Ramos (cell line): ENCODE results near the gene CCDC7.
"Not testable (repeated sequence)": the region's sequence is repeated elsewhere in the genome, so short reads cannot be mapped to it uniquely, and the experiment has no call there.

Experiments used
- in situ Hi-C: fragments of 300-500 bp; cut with MboI; formaldehyde crosslinking; loops from one replicate; pipeline ENCODE4 v1.14.3; 2022; ENCODE audit warnings: low sequenced_read_pairs; ENCODE audit not compliant: unreplicated experiment

The CCDC7 gene

GRCh38 chr10:32446536-32447406 lies 831 bp downstream of the CCDC7 start:
- in situ Hi-C loops, result no loop called here

GRCh38 chr10:32454148-32454547 lies 8.2 kb downstream of the CCDC7 start:
- in situ Hi-C loops, result no loop called here

DNA sequence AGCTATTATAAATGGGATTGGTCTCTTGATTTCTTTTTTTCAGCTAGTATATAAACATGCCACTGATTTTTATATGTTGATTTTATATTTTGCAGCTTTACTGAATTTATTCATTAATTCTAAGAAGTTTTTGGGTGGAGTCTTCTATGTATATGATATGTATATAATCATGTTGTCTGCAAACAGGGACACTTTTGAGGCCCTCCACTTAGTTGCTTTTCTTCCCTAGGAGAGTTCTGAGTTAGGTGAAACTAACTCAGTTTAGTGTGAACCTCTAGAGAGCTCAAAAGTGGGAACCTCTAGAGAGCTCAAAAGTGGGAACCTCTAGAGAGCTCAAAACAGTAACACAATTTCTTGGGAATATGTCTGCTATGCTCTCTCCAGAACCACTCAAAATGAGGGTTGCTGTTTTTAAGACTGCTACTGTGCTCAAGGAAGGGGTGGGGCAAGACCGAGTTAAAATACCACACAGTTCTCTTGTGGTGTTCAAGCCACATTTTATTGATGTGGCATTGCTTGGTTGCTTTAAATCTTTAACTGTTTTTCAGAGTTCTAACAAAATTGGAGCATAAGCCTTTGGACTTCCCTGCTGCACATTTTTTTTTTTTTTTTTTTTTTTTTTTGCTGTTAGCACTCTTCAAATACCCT lies 13.2 kb downstream of the CCDC7 start:
- in situ Hi-C loops, result no loop called here

DNA sequence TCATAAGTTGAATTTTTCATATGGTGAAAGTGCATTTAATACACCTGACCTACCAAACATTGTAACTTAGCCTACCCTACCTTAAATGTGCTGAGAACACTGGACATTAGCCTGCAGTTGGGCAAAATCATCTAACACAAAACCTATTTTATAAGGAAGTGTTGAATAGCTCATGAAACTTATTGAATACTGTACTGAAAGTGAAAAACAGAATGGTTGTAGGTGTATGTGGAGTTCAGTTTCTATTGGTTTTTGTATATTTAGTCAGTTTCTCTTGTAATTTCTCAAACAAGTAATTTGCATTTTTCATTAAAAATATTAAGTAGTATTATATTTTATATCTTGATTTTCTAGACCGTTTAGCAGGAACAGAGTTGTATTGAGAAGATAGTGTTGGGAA lies 15.3 kb downstream of the CCDC7 start:
- in situ Hi-C loops, result no loop called here

- in situ Hi-C loops, result no loop called here
Measured at GRCh38 chr10:32471232-32471631, 25.3 kb downstream of the CCDC7 start.

DNA sequence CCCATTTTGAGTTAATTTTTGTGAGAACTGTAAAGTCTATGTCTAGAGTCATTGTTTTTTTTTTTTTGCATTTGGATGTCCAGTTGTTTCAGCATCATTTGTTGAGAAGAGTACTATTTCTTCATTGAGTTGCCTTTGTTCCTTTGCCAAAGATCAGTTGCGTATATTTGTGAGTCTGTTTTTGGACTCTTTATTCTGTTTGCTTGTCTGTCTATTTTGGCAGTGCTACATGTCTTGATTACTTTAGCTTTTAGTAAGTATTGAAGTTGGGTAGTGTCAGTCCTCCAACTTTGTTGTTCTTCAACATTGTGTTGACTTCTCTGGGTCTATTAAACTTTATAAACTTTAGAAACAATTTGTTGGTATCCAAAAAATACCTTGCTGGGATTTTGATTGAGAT lies 31.6 kb downstream of the CCDC7 start:
- in situ Hi-C loops, result no loop called here

- in situ Hi-C loops, result no loop called here
Measured at GRCh38 chr10:32481606-32482005, 35.7 kb downstream of the CCDC7 start.

DNA sequence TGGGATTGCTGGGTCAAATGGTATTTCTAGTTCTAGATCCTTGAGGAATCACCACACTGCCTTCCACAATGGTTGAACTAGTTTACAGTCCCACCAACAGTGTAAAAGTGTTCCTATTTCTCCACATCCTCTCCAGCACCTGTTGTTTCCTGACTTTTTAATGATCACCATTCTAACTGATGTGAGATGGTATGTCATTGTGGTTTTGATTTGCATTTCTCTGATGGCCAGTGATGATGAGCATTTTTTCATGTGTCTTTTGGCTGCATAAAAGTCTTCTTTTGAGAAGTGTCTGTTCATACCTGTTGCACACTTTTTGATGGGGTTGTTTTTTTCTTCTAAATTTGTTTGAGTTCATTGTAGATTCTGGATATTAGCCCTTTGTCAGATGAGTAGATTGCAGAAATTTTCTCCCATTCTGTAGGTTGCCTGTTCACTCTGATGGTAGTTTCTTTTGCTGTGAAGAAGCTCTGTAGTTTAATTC lies 37.1 kb downstream of the CCDC7 start:
- in situ Hi-C loops, result not testable (repeated sequence)

- in situ Hi-C loops, result not testable (repeated sequence)
Measured at GRCh38 chr10:32488038-32488437, 42.1 kb downstream of the CCDC7 start.

GRCh38 chr10:32489158-32489557 lies 43.2 kb downstream of the CCDC7 start:
- in situ Hi-C loops, result no loop called here

DNA sequence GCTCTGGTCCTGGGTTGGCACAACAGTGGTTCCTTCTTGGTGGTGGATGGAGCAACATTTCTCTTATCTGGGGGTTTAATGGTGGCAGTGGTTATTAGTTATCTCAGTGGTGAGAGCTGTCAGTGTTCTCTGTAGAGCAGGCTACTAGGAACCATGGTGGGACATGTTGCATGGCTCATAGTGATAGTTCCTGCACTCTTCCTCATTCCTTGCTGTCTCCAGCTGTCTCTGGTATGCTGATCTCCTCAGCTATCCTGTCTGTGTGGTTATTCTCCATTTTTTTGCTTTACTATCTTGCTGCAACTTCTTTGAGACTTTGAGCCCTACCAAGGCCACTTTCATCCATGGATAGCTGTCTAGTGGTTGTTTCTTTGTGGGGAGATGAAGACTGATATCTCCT lies 44.0 kb downstream of the CCDC7 start:
- in situ Hi-C loops, result no loop called here

GRCh38 chr10:32494562-32494961 lies 48.6 kb downstream of the CCDC7 start:
- in situ Hi-C loops, result not testable (repeated sequence)

DNA sequence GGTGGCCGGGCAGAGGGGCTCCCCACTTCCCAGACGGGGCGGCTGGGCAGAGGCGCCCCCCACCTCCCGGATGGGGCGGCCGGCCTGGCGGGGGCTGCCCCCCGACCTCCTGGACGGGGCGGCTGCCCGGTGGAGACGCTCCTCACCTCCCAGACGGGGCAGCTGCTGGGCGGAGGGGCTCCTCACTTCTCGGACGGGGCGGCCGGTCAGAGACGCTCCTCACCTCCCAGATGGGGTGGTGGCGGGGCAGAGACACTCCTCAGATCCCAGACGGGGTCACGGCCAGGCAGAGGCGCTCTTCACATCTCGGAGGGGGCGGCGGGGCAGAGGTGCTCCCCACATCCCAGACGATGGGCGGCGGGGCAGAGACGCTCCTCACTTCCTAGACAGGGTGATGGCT lies 54.2 kb downstream of the CCDC7 start:
- in situ Hi-C loops, result not testable (repeated sequence)

GRCh38 chr10:32501906-32502305 lies 56.0 kb downstream of the CCDC7 start:
- in situ Hi-C loops, result no loop called here

GRCh38 chr10:32505762-32506420 lies 60.0 kb downstream of the CCDC7 start:
- in situ Hi-C loops, result not testable (repeated sequence)

GRCh38 chr10:32511599-32511998 lies 65.7 kb downstream of the CCDC7 start:
- in situ Hi-C loops, result no loop called here

DNA sequence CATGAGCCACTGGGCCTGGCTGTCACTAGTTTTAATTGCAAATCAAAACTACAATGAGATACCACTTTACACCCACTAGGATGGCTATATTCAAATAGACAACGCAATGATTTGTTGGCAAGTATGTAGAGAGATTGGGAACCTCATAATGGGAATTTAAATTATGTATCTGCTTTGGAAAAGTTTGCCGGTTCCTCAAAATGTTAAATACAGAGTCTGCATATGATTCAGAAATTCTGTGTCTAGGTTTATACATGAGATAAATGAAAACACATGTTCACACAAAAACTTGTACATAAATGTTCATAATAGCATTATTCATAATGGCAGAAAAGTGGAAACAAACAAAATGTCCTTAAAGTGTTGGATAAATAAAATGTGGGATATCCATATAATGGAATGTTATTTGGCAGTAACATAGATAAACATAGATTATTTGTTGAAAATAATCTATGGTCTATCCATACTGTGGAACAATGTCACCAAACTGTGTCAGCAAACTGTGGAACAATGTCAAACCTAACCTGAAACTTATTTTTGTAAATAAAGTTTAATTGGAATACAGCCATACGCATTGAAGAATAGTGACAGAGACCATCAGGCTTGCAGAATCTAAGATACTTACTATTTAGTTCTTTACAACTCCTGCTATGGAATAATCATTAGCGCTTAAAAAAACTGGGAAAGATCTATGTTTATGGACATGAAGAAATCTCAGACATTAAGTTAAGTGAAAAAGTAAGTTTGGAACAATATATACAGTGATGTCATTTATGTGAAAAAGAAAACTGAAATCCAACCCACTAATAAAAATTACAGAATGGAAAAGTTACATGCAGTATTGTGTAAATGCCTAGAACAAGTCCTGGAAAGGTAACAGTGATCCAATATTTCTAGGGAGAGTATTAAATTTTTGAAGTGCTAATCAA lies 70.9 kb downstream of the CCDC7 start:
- in situ Hi-C loops, result no loop called here

- in situ Hi-C loops, result no loop called here
Measured at GRCh38 chr10:32530231-32530630, 84.3 kb downstream of the CCDC7 start.

- in situ Hi-C loops, result no loop called here
Measured at GRCh38 chr10:32538256-32538655, 92.3 kb downstream of the CCDC7 start.
